ENCODE results near the gene NADK.

- TF ChIP-seq EP300 (IDR thresholded peaks at IDR 0.05) (no peak), CTCF (IDR thresholded peaks at IDR 0.05) (no peak), POLR2A (IDR thresholded peaks at IDR 0.05) (no peak)
Measured at GRCh38 chr1:1785666-1786065, 7.4 kb upstream of the NADK start.

Data from ovary (tissue), 3 donors.